SIG-M5 treated with dmso at 0.1 percent for 504 hours (cell line): ENCODE measurements around the gene TOE1.

Experiments
- DNase-seq: peaks from one replicate; lab custom pipeline; 2025; ENCODE audit not compliant: unreplicated experiment; lab: John Stamatoyannopoulos, UW

Gene TOE1

GRCh38 chr1:45326627-45327623 is 13.0 kb upstream of the TOE1 start, which contains the start of gene HPDL:
Gene HPDL (plus strand): TSS chr1:45326895. CDS start chr1:45327149, 254 bp downstream.
- peak; percentile 63 for DNase-seq

- peak; percentile 13 for DNase-seq
These were observed 12.1 kb upstream of the TOE1 start for GRCh38 chr1:45327644-45328515.

- DNase-seq, result no peak
These were observed 11.3 kb upstream of the TOE1 start for GRCh38 chr1:45328680-45329079.

- DNase-seq, result no peak
These were observed 10.5 kb upstream of the TOE1 start for GRCh38 chr1:45329445-45329844.

GRCh38 chr1:45331436-45332345 is 8.3 kb upstream of the TOE1 start:
- no peak for DNase-seq

- DNase-seq, result no peak
These were observed 7.6 kb upstream of the TOE1 start for GRCh38 chr1:45332346-45332720.

GRCh38 chr1:45334308-45335245 is 5.4 kb upstream of the TOE1 start:
- no peak for DNase-seq

- no peak for DNase-seq
These were observed 4.1 kb upstream of the TOE1 start for GRCh38 chr1:45335855-45336324.

GRCh38 chr1:45337630-45338325 is 2.2 kb upstream of the TOE1 start:
- no peak for DNase-seq

- DNase-seq, result no peak
These were observed 971 bp downstream of the TOE1 start for GRCh38 chr1:45340816-45341466.

- DNase-seq, result no peak
These were observed 4.5 kb downstream of the TOE1 start for GRCh38 chr1:45344499-45344898.

- DNase-seq, result no peak
These were observed 5.0 kb downstream of the TOE1 start for GRCh38 chr1:45345014-45345413.

GRCh38 chr1:45346473-45346872 is 6.5 kb downstream of the TOE1 start:
- no peak for DNase-seq

- DNase-seq, result no peak
These were observed 8.1 kb downstream of the TOE1 start for GRCh38 chr1:45348020-45348419.

GRCh38 chr1:45348609-45348965 is 8.6 kb downstream of the TOE1 start:
- no peak for DNase-seq

- no peak for DNase-seq
These were observed 9.2 kb downstream of the TOE1 start for GRCh38 chr1:45348966-45349677.

GRCh38 chr1:45351508-45351907 is 11.5 kb downstream of the TOE1 start:
- DNase-seq, result no peak

- no peak for DNase-seq
These were observed 13.7 kb downstream of the TOE1 start for GRCh38 chr1:45353685-45354084.
